ENCODE measurements around the gene SOD3. TPM values are rescaled to one million over a fixed set of nuclear protein-coding genes. Genes with fewer than 3 reads are reported as not detected.

Gene SOD3, protein sequence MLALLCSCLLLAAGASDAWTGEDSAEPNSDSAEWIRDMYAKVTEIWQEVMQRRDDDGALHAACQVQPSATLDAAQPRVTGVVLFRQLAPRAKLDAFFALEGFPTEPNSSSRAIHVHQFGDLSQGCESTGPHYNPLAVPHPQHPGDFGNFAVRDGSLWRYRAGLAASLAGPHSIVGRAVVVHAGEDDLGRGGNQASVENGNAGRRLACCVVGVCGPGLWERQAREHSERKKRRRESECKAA
- not detected in 2 replicates for total RNA-seq

DNA sequence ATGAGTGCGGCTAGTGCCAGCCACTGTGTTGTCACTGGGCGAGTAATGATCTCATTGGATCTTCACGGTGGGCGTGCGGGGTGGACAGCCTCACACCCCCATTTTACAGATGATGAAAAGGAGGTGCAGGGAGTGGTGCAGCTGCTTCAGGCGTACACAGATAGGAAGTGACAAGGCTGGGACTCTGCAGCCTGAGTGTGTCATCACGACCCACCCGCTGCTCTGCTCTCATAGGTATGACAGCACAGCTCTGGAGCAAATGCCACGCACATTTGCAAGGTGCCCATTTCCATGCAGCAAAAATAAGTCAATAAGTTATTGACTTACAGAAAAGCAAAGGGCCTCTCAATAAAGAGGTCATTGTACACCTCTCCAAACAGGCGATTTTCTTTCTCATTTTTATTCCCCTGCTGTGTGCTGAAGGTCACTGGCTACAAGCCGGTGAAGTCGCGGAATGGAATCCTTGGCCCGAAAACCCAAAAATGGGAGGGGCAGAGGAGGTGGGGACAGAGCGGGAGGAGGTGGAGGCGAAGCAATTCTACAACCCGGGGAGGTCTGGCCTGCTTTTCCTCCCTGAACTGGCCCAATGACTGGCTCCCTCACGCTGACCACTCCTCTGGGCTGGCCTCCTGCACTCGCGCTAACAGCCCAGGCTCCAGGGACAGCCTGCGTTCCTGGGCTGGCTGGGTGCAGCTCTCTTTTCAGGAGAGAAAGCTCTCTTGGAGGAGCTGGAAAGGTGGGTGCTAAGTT lies at the start of gene SOD3:
Gene SOD3 (plus strand): TSS at position 658 of the 750 bp plus-strand sequence. CDS start 3,949 bp downstream, outside the sequence.
- peak; percentile 9 to 14 for DNase-seq (ENCODE audit: low read depth in 2 of 2)

DNA sequence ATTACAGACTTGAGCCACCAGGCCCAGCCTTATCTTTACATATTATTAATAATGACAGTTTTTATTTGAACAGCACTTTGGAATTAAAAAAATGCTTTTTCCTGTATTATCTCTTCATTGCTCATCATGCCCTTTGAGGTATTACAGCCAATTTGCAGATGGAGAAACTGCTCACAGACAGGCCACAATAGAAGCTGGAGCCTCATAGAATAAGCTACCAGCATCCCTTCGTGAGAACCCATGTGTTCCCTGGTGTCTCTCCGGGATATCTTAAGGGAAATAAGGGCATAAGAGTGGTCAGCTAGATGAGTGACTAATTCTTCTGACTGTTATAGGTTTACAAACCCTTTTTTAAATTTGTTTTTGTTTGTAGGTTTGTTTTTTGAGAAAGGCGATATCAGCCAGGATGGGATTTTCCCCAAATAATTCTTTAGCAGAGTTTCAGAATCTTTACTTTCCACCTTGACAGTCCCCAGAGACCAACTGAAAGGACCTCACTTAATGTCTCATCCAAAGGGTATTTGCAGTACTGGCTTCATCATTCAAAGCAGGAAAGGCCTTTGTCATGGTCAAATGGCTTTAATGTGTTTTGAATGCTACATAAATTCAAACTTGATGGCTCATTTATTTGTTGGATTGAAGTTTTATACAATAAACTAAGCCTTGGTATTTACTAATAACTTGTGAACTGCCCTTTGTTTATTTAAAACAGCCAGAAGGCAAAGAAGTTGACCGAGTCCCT lies 48.0 kb upstream of the SOD3 start:
- DNase-seq (ENCODE audit: low read depth in 2 of 2) = no peak

DNA sequence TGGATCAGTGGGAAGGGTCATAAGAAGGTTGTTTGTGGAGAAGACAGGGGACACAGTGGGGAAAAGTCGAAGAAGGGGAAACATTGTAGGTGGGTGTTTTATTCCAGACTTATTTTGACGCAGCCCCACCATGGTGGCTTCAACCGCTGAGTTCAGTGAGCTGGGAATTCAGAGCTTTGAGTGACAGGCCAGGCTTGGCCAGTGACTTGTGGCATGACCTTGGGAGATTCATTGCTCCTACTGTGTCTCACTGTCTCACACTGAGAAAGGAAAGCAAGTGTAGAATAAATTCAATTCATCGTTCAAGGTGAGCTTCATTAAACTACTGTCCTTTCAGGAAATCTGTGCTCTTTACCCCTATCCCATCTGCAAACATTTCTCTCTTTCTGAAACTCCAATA lies 47.4 kb upstream of the SOD3 start:
- DNase-seq (ENCODE audit: low read depth in 2 of 2) = no peak

DNA sequence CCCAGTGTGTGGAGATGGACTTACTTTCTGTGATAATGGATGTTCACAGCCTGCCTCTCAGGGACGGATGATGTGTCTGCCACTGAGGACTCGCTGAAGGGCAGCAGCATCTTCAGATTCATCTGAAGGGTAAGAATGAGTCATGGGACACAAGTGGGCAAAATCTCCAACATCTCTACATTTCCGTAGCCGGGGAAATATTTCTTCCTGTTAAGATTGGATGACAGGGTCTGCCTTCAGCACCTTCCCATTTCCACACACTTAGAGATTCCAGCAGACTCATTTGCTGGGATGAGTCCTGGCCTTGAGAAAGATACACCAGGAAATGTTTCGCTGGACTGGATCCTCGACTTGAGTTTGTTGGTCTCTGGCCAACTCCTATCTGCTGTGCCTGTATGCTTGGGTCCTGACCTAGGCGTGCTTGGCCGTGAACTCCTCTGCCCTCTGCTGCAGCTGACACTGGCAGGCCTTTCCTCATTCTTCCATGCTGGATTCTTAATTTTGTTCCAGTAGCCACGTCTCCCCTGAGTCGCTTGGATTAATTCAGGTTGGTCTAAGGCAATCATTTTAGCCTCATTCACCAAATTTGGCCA lies 46.5 kb upstream of the SOD3 start:
- no peak for DNase-seq (ENCODE audit: low read depth in 2 of 2)

DNA sequence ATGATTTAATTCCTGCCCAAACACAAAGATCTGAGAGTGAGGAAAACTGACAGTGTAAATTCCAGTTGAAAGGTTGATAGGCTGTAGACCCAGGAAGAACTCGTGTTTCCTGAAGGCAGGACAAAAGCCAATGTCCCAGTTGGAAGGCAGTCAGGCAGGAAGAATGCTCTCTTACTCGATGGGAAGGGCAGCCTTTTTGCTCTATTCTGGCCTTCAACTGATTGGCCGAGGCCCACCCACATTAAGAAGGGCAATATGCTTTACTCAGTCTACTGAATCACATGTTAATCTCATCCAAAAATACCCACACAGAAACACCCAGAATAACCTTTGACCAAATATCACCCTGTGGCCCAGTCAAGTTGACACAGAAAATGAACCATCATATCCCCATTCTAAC lies 45.3 kb upstream of the SOD3 start:
- no peak for DNase-seq (ENCODE audit: low read depth in 2 of 2)

DNA sequence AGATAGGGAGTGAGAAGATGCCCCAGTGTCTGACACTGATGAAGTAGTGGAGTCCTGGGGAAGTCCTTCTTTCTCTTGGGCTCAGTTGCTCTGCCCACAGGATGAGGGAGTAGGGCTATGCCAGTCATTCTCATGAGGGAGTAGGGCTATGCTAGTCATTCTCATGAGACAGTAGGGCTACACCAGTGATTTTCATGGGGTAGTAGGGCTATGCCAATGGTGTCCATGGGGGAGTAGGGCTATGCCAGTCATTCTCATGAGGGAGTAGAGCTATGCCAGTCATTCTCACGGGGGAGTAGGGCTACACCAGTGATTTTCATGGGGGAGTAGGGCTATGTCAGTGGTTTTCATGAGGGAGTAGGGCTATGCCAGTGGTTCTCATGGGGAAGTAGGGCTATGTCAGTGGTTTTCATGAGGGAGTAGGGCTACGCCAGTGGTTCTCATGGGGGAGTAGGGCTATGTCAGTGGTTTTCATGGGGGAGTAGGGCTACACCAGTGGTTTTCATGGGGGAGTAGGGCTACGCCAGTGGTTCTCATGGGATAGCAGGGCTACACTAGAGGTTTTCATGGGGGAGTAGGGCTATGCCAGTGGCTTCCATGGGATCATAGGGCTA lies 43.3 kb upstream of the SOD3 start:
- no peak for DNase-seq (ENCODE audit: low read depth in 2 of 2)

DNA sequence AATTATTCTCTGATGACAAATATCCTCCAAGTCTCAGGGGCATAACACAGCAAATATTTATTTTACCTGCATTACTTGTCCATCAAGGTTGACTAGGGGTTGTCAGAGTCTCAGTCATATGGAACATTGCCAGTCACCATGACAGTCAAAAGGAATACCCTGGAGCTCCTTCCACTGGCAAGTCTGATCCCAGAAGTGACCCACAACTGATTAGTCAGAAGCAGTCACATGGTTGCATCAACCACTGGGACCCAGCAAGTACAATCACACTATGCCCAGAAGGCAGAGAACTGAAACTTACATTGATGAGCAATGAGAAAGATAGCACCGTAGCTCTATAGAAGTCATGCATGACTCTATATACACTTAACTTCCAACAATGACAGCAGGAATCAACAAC lies 41.9 kb upstream of the SOD3 start:
- DNase-seq (ENCODE audit: low read depth in 2 of 2) = no peak

DNA sequence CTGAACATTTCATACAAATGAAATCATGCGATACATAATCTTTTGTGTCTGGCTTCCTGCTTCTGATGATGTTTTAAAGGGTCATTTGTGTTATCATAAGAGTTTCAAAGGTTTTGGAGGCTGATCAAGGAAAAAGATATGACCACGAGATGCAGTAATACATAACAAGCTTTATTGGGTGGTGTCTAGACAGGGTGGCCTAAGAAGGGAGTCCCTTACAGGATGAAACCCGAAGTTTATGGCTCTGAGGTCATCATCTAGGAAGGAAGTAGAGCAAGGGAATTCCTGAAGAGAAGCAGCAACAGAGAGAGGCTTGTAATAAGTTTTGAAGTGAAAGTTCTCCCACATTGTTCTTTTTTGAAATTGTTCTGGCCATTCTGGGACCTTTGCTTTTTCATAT lies 40.8 kb upstream of the SOD3 start:
- DNase-seq (ENCODE audit: low read depth in 2 of 2) = peak in 1 of 2 donors; percentile 17

DNA sequence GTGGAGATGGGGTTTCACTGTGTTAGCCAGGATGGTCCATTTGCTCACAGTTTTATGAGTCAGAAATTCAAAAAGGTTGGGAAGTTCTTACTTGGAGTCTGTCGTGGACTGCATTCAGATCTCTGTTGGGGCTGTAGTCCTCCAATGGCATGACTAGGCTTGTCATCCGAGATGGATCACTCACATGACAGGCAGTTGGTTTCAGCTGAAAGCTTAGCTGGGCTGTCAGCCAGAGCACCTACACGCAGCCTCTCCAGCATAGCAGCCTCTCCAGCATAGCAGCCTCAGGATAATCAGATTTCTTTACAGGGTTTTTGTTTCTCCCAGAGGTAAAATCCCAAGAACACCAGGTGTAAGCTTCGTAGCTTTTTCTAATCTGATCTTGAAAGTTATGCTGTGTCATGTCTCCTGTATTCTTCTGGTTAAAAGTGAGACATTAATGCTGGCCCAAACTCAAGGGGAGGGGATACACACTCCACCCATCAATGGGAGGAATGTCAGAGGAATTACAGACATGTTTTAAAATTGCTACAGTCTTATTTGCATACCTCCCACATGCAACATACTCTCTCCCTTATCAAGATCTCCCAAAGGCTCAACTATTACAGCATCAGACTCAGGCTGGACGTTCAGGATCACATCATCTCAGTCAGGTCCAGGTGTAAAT lies 31.6 kb upstream of the SOD3 start:
- DNase-seq (ENCODE audit: low read depth in 2 of 2) = no peak

DNA sequence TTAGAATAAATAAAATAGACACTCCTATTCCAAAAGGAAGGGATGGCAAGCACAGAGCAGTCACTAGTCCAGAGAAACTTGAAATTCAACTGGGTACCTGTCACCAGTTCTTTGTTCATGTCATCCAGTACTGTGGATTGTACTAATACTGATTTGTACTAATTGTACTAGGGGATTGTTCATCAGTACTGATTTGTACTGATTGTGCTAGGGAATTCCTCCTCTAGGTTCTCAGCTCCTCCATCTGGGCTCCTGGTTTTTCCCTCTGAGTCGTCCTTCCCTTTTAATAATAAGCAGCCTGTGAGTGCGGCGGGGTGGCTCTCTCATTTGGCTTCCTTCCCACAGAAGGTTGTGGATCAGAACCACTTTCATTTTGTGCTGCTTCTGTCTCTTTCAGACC lies 31.0 kb upstream of the SOD3 start:
- no peak for DNase-seq (ENCODE audit: low read depth in 2 of 2)

DNA sequence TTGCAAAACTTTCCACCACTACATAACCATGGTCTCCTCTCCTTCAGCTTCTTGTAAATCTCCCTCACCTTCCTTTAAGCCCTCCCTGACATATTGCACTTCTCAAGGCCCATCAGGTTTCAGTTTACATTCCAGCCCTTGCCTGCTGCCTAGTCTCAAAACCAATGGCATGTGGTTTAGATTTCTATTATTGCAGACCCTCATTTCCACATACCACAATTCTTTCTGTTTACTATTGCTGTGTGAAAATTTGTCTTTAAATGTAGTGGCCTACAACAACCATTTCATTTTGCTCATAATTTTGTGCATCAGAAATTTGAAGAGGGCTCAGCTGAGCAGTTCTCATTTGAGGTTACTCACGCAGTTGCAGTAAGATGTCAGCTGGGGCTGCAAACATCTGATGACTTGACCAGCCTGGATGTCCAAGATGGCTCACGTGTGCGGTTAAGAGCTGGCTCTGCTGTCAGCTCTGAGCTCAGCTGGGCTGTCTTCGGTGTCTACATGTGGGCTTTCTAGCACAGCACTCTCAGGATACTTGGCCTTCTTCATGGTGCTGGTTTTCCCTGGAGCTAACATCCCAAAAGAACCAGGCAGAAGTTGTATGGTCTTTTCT lies 29.9 kb upstream of the SOD3 start:
- DNase-seq (ENCODE audit: low read depth in 2 of 2) = no peak

DNA sequence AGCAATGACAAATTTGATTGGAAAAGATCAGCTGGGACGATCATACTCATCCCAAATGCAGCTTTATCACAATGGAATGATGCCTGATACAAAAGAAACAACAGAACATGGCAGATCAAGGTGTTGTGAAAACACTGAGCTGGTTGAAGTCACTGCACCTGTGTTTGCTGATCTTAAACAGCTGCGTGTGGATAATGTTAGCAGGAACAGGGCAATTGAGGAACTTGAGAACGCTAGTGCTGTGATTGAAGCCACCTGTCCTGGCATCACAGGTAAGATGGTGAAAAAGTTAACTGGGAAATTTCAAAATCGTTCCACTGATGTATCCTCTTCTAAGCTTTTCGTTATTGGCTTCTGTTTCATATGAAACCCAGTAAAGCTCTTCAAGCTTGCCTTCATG lies 27.4 kb upstream of the SOD3 start:
- DNase-seq (ENCODE audit: low read depth in 2 of 2) = no peak

DNA sequence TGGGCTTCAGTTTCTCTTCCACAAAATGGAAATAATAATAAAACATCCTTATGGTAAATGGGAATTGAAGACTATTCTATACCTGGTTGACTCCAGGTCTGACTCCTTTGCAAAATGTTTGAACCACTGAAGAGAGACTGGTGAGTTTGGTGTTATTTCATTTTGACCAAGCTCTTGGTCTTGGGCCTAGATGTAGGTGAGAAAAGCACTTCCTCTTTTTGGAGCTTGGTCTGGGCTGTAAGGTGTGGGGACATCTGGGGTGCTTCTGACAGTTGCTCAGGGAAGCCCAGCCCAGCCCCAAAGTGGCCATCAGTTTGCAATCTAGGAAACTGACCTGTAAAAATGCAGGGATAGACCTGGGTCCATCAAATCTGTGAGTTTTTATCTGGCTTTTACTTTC lies 26.8 kb upstream of the SOD3 start:
- DNase-seq (ENCODE audit: low read depth in 2 of 2) = no peak

DNA sequence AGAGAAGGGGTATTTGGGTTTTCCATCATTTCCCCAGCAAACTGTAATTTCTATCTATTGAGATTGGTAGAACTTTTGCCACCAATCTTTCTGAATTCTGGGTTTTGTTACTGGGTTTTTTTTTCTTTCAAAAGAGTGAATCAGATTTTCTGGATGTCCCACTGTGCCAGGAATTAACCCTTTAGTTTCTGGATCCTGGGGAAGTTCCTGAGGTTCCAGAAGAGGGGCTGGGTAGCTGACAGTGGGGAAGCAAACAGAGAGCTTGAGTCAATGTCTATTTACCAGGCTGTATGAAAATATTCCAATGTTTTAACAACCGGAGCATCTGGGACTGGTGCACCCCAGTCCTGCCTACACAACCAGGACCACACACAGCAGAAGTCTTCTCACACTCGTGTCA lies 25.8 kb upstream of the SOD3 start:
- DNase-seq (ENCODE audit: low read depth in 2 of 2) = no peak

DNA sequence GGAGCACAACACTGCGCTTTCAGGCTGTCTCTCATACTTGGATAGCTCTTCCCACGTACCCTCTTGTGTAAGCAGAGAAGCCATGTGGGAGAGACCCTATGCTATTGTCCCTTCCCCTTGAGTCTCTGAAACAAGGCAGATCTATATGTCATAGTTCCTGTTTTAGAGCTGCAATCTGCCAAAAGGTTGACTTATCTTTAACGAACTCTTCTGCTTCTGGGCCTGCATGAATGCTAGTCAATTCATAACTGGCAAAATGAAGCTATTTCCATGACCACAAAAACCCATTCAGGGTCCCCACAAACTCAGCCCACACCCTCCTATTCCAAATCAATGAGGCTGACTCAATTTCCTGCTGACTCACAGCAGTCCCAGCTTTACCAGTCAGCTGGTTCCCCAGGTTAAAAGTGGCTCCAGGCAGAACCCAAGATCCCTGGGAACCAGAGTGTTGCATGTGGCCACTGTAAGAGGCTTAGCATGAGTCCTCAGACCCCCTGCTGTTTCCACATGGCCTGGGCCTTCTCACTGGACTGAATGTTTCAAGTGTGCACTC lies 25.3 kb upstream of the SOD3 start:
- DNase-seq (ENCODE audit: low read depth in 2 of 2) = peak in 1 of 2 donors; percentile 42

DNA sequence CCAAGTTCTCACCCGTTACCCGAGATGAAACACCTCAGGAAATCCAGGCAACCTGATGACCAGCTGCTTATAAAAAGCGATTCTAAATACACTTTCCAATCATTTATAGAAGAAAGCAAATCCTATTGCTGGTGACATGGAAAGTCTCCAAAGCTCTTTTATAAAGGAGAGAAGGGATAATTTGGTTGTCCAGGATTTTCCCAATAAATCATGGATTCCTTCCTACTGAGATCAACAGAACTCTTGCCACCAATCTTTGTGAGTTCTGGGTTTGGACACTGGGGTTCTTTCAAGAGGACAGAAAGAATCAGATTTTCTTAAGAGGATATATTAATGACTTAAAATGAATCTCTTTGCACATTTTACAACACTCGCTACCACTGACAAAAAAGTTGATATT lies 24.7 kb upstream of the SOD3 start:
- no peak for DNase-seq (ENCODE audit: low read depth in 2 of 2)

DNA sequence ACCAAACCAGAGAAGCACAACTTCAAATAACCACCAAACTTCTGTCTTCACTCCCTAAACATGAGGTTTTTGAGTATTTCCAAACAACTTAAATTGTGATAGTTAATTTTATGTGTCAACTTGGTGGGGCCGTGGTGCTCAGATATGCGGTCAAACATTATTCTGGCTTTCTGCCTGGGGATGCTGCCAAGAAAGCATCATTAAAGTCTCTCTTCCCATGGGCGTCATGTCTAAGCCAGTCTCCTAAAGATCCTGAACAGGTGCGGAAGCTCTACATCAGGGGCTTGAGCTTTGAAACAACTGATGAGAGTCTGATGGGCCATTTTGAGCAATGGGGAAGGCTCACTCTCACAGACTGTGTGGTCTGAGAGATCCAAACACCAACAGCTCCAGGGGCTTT lies 24.1 kb upstream of the SOD3 start:
- no peak for DNase-seq (ENCODE audit: low read depth in 2 of 2)

DNA sequence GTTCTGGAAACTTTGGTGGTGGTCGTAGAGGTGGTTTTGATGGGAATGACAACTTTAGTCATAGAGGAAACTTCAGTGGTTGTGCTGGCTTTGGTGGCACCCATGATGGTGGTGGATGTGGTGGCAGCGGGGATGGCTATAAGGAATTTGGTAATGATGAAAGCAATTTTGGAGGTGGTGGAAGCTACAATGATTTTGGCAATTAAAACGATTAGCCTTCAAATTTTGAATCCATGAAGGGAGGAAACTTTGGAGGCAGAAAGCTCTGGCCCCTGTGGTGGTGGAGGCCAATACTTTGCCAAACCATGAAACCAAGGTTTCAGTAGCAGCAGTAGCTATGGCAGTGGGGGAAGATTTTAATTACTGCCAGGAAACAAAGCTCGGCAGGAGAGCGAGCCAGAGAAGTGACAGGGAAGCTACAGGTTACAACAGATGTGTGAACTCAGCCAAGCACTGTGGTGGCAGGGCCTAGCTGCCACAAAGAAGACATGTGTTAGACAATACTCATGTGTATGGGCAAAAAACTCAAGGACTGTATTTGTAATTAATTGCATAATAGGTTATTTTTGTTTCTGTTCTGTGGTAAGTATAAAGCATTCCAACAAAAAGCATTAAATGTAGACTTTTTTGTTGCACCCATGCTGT lies 23.2 kb upstream of the SOD3 start:
- DNase-seq (ENCODE audit: low read depth in 2 of 2) = no peak

DNA sequence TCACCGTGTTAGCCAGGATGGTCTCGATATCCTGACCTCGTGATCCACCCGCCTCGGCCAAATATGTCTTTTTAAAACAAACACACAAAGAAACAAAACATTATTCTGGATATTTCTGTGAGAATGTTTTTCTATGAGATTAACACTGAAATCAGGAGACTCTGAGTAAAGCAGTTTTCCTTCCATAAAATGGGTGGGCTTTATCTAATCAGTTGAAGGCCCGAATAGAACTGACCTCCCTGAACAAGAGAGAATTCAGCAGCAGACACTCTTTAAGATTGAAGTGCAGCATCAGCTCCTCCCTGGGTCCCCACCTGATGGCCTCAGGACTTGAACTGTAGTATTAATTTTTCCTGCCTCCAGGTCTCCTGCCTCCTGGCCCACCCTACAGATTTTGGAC lies 22.4 kb upstream of the SOD3 start:
- no peak for DNase-seq (ENCODE audit: low read depth in 2 of 2)

DNA sequence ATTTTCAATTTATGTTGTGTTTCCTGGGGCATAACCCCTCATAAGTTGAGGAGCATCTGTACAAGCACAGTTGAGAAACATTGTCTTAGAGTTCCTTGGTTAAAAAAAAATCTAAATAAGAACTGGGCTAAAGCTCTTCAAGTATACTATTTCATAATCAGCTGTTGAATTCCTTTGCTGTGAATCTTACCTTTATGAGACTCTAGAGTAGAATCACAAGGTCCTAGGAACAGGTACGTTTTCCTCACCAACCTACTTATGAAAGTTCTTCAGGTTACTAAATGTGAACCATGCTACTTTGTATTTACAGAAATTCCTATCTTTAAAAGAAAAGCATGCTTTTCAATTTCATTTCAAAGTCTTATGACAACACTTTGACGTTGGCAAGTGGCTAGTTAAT lies 20.9 kb upstream of the SOD3 start:
- no peak for DNase-seq (ENCODE audit: low read depth in 2 of 2)
